GM12878 (cell line): Measurements from ENCODE around the gene CNOT3. TPM values are rescaled to one million over a fixed set of nuclear protein-coding genes. Genes with fewer than 3 reads are reported as not detected.

Experiments used
- ATAC-seq: fragments of 200-7000 bp; cut with Tn5 transposase; 3 replicates; pipeline ENCODE4 v1.9.1; 2020; ENCODE audit warnings: mild to moderate bottlenecking, moderate library complexity
- BruUV-seq: library from RNA; stranded (reverse); fragments of 400-500 nt; replicated peaks from 2 replicates; lab custom pipeline; 2021; lab: Mats Ljungman, UMichigan
- CTCF ChIA-PET: fragments of 300-600 bp; sonication (Branson Sonifier 250); formaldehyde crosslinking; extraction: SDS; loops from one replicate; lab custom pipeline; 2021; ENCODE audit warnings: inconsistent platforms; lab: Yijun Ruan, JAX
- POLR2A ChIA-PET: fragments of 350-600 bp; formaldehyde crosslinking; extraction: SDS; loops from one replicate; lab custom pipeline; 2021; ENCODE audit warnings: inconsistent platforms; lab: Charles Lee
- RAD21 ChIA-PET: fragments of 300-600 bp; sonication (Branson Sonifier 250); formaldehyde crosslinking; loops from one replicate; lab custom pipeline; 2023; ENCODE audit warnings: antibody characterized with exemption; ENCODE audit not compliant: unreplicated experiment; lab: Charles Lee
- SMC1A ChIA-PET: fragments of 300-600 bp; sonication (Branson Sonifier 250); formaldehyde crosslinking; loops from one replicate; lab custom pipeline; 2023; ENCODE audit not compliant: unreplicated experiment, uncharacterized antibody; lab: Charles Lee
- DNase-seq: peaks from one replicate; pipeline ENCODE4 v3.0.0-alpha.2; 2011; ENCODE audit warnings: low read depth, low spot score
- FAIRE-seq: peaks from 3 replicates; lab custom pipeline; 2011; peaks lifted over from hg19 to GRCh38; lab: Jason Lieb, UNC
- H2AFZ ChIP-seq: 2 replicates; pipeline ENCODE4 v1.6.0; 2011; ENCODE audit warnings: low read depth, low read length, control low read depth; ENCODE audit not compliant: control insufficient read depth
- H3K27ac ChIP-seq: 2 replicates; pipeline ENCODE4 v1.5.1; 2011; ENCODE audit warnings: control low read depth; ENCODE audit not compliant: control insufficient read depth, insufficient read depth
- H3K27me3 ChIP-seq, 2 experiments: replicated peaks in 1 of 2; 2 replicates each; pipeline versions ENCODE4 v1.6.0 to v1.6.1; 2011; ENCODE audit warnings: low read length in 1 of 2; ENCODE audit not compliant: control insufficient read depth in 2 of 2, insufficient read depth in 2 of 2
- H3K36me3 ChIP-seq, 2 experiments: 2 replicates each; pipeline ENCODE4 v1.5.1; 2011; ENCODE audit warnings: low read length in 1 of 2; ENCODE audit not compliant: control insufficient read depth in 2 of 2, insufficient read depth in 2 of 2
- H3K4me1 ChIP-seq: 2 replicates; pipeline ENCODE4 v1.6.1; 2011; ENCODE audit warnings: mild to moderate bottlenecking, low read length, moderate library complexity, mixed read lengths; ENCODE audit not compliant: control insufficient read depth, insufficient read depth
- H3K4me2 ChIP-seq: 2 replicates; pipeline ENCODE4 v1.6.0; 2011; ENCODE audit warnings: control low read depth; ENCODE audit not compliant: control insufficient read depth, insufficient read depth
- H3K4me3 ChIP-seq: fragments of 200-600 bp; sonication (generic); 2 replicates; pipeline ENCODE4 v1.5.1; 2016
- H3K79me2 ChIP-seq: 2 replicates; pipeline ENCODE4 v1.6.0; 2011; ENCODE audit warnings: low read length; ENCODE audit not compliant: control insufficient read depth, insufficient read depth
- H3K9ac ChIP-seq: 2 replicates; pipeline ENCODE4 v1.8.0; 2011; ENCODE audit warnings: low read length, control low read depth, mixed read lengths; ENCODE audit not compliant: control insufficient read depth, insufficient read depth
- H3K9me3 ChIP-seq: replicated peaks from 3 replicates; pipeline ENCODE4 v1.5.1; 2011; ENCODE audit warnings: mild to moderate bottlenecking, low read length; ENCODE audit not compliant: control insufficient read depth, insufficient read depth
- H4K20me1 ChIP-seq: 2 replicates; pipeline ENCODE4 v1.6.0; 2011; ENCODE audit not compliant: control insufficient read depth, insufficient read depth
- ATF2 ChIP-seq: IDR thresholded peaks from 2 replicates; pipeline ENCODE4 v1.6.1; 2012; ENCODE audit warnings: low read length, inconsistent platforms
- BACH1 ChIP-seq: fragments of 450-650 bp; IDR thresholded peaks from 2 replicates; pipeline ENCODE4 v1.6.1; 2017; ENCODE audit warnings: mild to moderate bottlenecking, borderline replicate concordance
- CBX3 ChIP-seq: fragments of 200-600 bp; sonication (generic); IDR thresholded peaks from 2 replicates; pipeline ENCODE4 v1.6.1; 2016; ENCODE audit warnings: low read depth, borderline replicate concordance
- CHD2 ChIP-seq: IDR thresholded peaks from 2 replicates; pipeline ENCODE4 v1.6.1; 2011; ENCODE audit warnings: low read depth, low read length, improper control_type of control experiment, borderline replicate concordance
- CREM ChIP-seq: IDR thresholded peaks from 2 replicates; pipeline ENCODE4 v1.6.1; 2014; ENCODE audit warnings: antibody characterized with exemption, low read depth
- EP300 ChIP-seq, 2 experiments: fragments of 150-350 bp in 1 of 2; IDR thresholded peaks; 2 replicates each; pipeline ENCODE4 v1.6.1; 2011 to 2012; ENCODE audit warnings: low read depth in 2 of 2, low read length in 2 of 2, borderline replicate concordance in 1 of 2, improper control_type of control experiment in 1 of 2, inconsistent platforms in 1 of 2; ENCODE audit not compliant: control insufficient read depth in 1 of 2
- ESRRA ChIP-seq: IDR thresholded peaks from 2 replicates; pipeline ENCODE4 v1.6.1; 2012; ENCODE audit warnings: mild to moderate bottlenecking, low read length, improper control_type of control experiment
- HCFC1 ChIP-seq: fragments of 150-350 bp; IDR thresholded peaks from 2 replicates; pipeline ENCODE4 v1.6.1; 2014; ENCODE audit warnings: low read length
- HDAC6 ChIP-seq: fragments of 200-600 bp; sonication (generic); IDR thresholded peaks from one replicate; pipeline ENCODE4 v1.8.0; 2017; ENCODE audit warnings: antibody characterized with exemption; ENCODE audit not compliant: unreplicated experiment
- IRF4 ChIP-seq: IDR thresholded peaks from 2 replicates; pipeline ENCODE4 v1.6.1; 2011; ENCODE audit warnings: low read depth, low read length
- KAT2A ChIP-seq: conservative IDR thresholded peaks from 2 replicates; pipeline ENCODE4 v1.6.1; 2011; ENCODE audit warnings: low read depth, low read length; ENCODE audit not compliant: control insufficient read depth
- NFYB ChIP-seq: IDR thresholded peaks from 2 replicates; pipeline ENCODE4 v1.6.1; 2011; ENCODE audit warnings: low read depth, mild to moderate bottlenecking, low read length, improper control_type of control experiment, moderate library complexity; ENCODE audit not compliant: insufficient read depth
- NR2C2 ChIP-seq: IDR thresholded peaks from 2 replicates; pipeline ENCODE4 v1.6.1; 2011; ENCODE audit warnings: borderline replicate concordance, low read depth; ENCODE audit not compliant: control insufficient read depth, insufficient read length
- PKNOX1 ChIP-seq: fragments of 450-650 bp; IDR thresholded peaks from 2 replicates; pipeline ENCODE4 v1.6.1; 2016; ENCODE audit warnings: mild to moderate bottlenecking
- SREBF2 ChIP-seq: IDR thresholded peaks from 2 replicates; pipeline ENCODE4 v1.6.1; 2012; ENCODE audit warnings: mild to moderate bottlenecking, low read length
- SRF ChIP-seq, 2 experiments: IDR thresholded peaks; 2 replicates each; pipeline ENCODE4 v1.6.1; 2011; ENCODE audit warnings: low read depth in 2 of 2, low read length in 2 of 2, mild to moderate bottlenecking in 1 of 2, moderate library complexity in 1 of 2
- TCF7 ChIP-seq: IDR thresholded peaks from 2 replicates; pipeline ENCODE4 v1.6.1; 2014; ENCODE audit warnings: antibody characterized with exemption, borderline replicate concordance
- ZBED1 ChIP-seq: IDR thresholded peaks from 2 replicates; pipeline ENCODE4 v1.6.1; 2016; ENCODE audit warnings: borderline replicate concordance
- ZBTB33 ChIP-seq: fragments of 450-650 bp; IDR thresholded peaks from 2 replicates; pipeline ENCODE4 v1.6.1; 2017; ENCODE audit warnings: mild to moderate bottlenecking
- WGBS: methylation state at CpG from one replicate; pipeline ENCODE4 v1.1.6; 2016; ENCODE audit warnings: low lambda C conversion rate; ENCODE audit not compliant: insufficient replicate concordance, insufficient coverage; ENCODE audit errors: missing lambda C conversion rate; 5-methylcytosine and 5-hydroxymethylcytosine counted together
- in situ Hi-C: fragments of 300-500 bp; cut with MboI; formaldehyde crosslinking; loops from 9 replicates; pipeline ENCODE4 v1.14.3; 2018; ENCODE audit warnings: mixed read lengths
- intact Hi-C: fragments of 100-400 bp; cut with micrococcal nuclease; formaldehyde crosslinking; loops from one replicate; pipeline ENCODE4 v1.14.2; 2022; ENCODE audit not compliant: unreplicated experiment
- polyA plus RNA-seq, 11 experiments: library from polyadenylated mRNA; depleted of rRNA in 4 of 11; unstranded in 6 of 11; stranded (reverse) in 5 of 11; fragments of >200 nt; fragmentation: Nextera tagmentation in 4 of 11; fragmentation: Illumina TruSeq in 1 of 11; extraction: Ambion mirVana in 4 of 11; extraction: Trizol in 1 of 11; gene quantifications; 1 replicate in 1 of 11; 2 replicates in 10 of 11; pipeline versions ENCODE4 v1.2.1 to v1.2.3, GENCODE V29; 2011 to 2016; ENCODE audit warnings: inconsistent platforms in 2 of 11, missing spikeins in 2 of 11, low read depth in 1 of 11
- total RNA-seq, 4 experiments: library from RNA; depleted of rRNA in 3 of 4; stranded (reverse); fragments of >200 nt in 3 of 4; fragmentation: Illumina TruSeq in 1 of 4; extraction: Trizol in 1 of 4; gene quantifications; 2 replicates each; pipeline versions ENCODE4 v1.2.1 to v1.2.3, GENCODE V29; 2013 to 2021

Gene CNOT3
- total and polyA plus RNA-seq, 10 of the 15 experiments (the other 5 are each of a cell fraction or from before 2014, with no cell fraction given), result 0.14 to 45.1 (median 14.0) TPM

DNA sequence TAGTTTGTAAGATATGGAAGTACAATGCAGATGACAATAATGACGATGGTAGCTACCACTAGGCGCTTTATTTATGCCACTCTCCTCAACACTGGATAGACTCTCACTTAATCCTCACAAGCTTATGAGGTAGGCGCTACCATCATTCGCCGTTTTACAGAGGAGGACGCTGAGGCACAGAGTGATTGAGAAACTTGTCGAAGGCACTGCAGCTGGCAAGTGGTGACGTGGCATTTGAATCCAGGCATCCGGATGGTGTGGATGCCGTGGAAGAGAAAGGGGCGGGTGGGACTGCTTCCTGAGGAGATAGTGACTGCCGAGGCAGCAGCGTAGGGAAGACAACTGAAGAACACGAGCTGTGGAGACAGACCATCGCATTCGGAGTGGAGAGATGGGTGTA, 61.8 kb downstream of the CNOT3 start:
- Histone ChIP-seq H3K9me3 (no peaks in the 10 kb centered on the region), H3K4me2 (no peak overlapping the region), H2AFZ (no peak overlapping the region)
- intact Hi-C loops (no loop called here), in situ Hi-C loops (no loop called here)
- ChIA-PET RAD21 (interaction anchor here (1.5 kb wide), 1 partner anchor 10 kb away, joined by 4 read pairs; the partner anchor contains the start of gene MBOAT7), CTCF (interaction anchor here (3.3 kb wide), 1 partner anchor 10 kb away, joined by 15 read pairs; the partner anchor contains the start of gene MBOAT7)
- DNase-seq, result no peak
- WGBS, result 93% methylated on average over 16 of the region's 16 CpGs
- TF ChIP-seq ATF2 (no peak), EP300 (IDR thresholded peaks at IDR 0.05; ENCODE audit: borderline replicate concordance in 1 of 2, control insufficient read depth in 1 of 2, low read depth in 2 of 2, low read length in 2 of 2) (no peak), ZBED1 (no peak), ZBTB33 (no peak), SRF (IDR thresholded peaks at IDR 0.05; ENCODE audit: low read depth in 2 of 2, low read length in 2 of 2) (no peak), KAT2A (no peak), CBX3 (no peak), IRF4 (no peak), CREM (no peak), TCF7 (no peak), HDAC6 (no peak), ESRRA (no peak), CHD2 (no peak), BACH1 (no peak), HCFC1 (no peak), NFYB (no peak), SREBF2 (no peak), PKNOX1 (no peak), NR2C2 (no peak)
- TF ChIP-seq, all 136 proteins: peak for 0
- Histone ChIP-seq H3K27ac (no peak overlapping the region), H3K4me3 (no peak overlapping the region), H3K79me2 (peaks cover 38% of the 10 kb centered on the region), H3K9ac (no peak overlapping the region), H4K20me1 (peaks cover 11% of the 10 kb centered on the region), H3K27me3 (no peaks in the 10 kb centered on the region), H3K36me3 (peaks cover 7 to 14% of the 10 kb centered on the region in 2 experiments; a peak in 3 of 4 replicates), H3K4me1 (peaks cover 9% of the 10 kb centered on the region)
- ChIA-PET SMC1A (interaction anchor here (0.9 kb wide), 1 partner anchor 9 kb away, joined by 7 read pairs; the partner anchor contains the start of genes MBOAT7 and TSEN34), POLR2A (interaction anchor here (1.0 to 7.7 kb wide), 3 partner anchors 9 to 13 kb away, joined by 3 to 100 read pairs (median 3); partner anchors contain the start of genes MBOAT7 and TSEN34)
- ATAC-seq, result no peak
- no TSS peak for BruUV-seq
- no peak for FAIRE-seq
